ENCODE results near the gene PSMD2.

PSMD2 gene

DNA sequence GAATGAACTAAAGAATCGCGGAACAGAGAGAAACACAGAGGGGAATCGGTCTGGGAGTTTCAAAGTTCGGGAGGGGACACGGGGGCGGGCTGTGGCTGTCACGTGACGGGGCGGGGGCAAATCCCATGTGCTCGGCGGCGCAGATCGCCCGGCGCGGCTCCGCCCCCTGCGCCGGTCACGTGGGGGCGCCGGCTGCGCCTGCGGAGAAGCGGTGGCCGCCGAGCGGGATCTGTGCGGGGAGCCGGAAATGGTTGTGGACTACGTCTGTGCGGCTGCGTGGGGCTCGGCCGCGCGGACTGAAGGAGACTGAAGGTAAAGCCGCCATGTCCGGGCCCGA lies 15.3 kb downstream of the PSMD2 start, which contains the start of gene EIF4G1:
EIF4G1 (plus strand) TSS at position 244 of the 337 bp plus-strand sequence. CDS start 1,191 bp downstream, outside the sequence.
- DNase-seq (ENCODE audit: low read depth): peak; percentile 95
- peak within 1 kb of the TSS; percentile 90 for H3K4me3 ChIP-seq (ENCODE audit: low read length)
- TF ChIP-seq, protein P1, sequence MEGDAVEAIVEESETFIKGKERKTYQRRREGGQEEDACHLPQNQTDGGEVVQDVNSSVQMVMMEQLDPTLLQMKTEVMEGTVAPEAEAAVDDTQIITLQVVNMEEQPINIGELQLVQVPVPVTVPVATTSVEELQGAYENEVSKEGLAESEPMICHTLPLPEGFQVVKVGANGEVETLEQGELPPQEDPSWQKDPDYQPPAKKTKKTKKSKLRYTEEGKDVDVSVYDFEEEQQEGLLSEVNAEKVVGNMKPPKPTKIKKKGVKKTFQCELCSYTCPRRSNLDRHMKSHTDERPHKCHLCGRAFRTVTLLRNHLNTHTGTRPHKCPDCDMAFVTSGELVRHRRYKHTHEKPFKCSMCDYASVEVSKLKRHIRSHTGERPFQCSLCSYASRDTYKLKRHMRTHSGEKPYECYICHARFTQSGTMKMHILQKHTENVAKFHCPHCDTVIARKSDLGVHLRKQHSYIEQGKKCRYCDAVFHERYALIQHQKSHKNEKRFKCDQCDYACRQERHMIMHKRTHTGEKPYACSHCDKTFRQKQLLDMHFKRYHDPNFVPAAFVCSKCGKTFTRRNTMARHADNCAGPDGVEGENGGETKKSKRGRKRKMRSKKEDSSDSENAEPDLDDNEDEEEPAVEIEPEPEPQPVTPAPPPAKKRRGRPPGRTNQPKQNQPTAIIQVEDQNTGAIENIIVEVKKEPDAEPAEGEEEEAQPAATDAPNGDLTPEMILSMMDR (conservative IDR thresholded peaks at IDR 0.05; ENCODE audit: low read length): no peak

DNA sequence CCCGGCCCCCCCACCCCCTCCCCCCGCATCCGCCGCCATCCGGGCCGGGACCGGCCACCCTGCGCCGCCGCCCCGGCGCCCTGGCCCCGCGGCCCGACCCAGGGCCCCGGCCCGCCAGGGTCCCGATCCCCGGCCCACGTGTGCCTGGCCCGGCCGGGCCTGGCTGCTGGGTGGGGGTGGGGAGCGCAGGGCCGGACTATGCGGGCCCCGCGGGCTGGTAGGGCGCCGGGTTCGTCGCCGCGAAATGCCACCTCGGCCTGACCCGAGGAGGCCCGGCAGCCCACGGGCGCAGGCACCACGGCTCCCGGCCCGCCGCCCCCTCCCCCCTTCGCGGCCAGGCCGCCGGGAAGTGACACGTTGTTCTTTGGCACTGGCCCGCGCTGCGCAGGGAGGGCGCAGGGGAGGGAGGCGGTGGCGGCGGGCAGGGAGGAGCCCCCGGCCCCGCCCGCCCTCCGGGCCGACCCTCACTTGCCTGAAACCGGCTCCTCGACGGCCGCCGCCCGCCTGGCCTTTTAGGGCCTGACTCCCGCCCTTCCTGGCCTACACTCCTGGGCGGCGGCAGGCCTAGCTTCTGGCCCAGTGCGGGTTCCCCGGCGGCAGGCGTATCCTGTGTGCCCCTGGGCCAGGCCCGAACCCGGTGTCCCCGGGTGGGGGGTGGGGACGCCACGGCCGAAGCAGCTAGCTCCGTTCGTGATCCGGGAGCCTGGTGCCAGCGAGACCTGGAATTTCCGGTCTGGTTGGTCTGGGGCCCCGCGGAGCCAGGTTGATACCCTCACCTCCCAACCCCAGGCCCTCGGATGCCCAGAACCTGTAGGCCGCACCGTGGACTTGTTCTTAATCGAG lies 15.9 kb downstream of the PSMD2 start:
- DNase-seq (ENCODE audit: low read depth): peak; percentile 86
- TF ChIP-seq, protein P1 (conservative IDR thresholded peaks at IDR 0.05; ENCODE audit: low read length): no peak
- H3K4me3 ChIP-seq (ENCODE audit: low read length): peak overlapping the region; percentile 90

DNA sequence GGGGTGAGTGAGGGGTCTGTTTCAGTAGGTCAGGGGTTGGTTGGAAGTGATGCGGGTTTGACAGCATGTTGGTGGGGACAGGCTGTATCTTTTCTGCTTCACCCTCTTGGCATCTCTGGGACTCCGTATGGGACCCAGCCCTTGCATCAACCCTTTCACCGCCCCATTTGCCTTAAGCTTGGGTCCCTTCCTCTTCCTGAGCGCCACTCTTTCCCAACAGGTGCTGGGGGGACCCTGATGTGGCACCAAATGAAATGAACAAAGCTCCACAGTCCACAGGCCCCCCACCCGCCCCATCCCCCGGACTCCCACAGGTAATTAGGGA lies 16.5 kb downstream of the PSMD2 start:
- TF ChIP-seq, protein P1 (conservative IDR thresholded peaks at IDR 0.05; ENCODE audit: low read length): no peak
- peak overlapping the region; percentile 90 for H3K4me3 ChIP-seq (ENCODE audit: low read length)
- no peak for DNase-seq (ENCODE audit: low read depth)

DNA sequence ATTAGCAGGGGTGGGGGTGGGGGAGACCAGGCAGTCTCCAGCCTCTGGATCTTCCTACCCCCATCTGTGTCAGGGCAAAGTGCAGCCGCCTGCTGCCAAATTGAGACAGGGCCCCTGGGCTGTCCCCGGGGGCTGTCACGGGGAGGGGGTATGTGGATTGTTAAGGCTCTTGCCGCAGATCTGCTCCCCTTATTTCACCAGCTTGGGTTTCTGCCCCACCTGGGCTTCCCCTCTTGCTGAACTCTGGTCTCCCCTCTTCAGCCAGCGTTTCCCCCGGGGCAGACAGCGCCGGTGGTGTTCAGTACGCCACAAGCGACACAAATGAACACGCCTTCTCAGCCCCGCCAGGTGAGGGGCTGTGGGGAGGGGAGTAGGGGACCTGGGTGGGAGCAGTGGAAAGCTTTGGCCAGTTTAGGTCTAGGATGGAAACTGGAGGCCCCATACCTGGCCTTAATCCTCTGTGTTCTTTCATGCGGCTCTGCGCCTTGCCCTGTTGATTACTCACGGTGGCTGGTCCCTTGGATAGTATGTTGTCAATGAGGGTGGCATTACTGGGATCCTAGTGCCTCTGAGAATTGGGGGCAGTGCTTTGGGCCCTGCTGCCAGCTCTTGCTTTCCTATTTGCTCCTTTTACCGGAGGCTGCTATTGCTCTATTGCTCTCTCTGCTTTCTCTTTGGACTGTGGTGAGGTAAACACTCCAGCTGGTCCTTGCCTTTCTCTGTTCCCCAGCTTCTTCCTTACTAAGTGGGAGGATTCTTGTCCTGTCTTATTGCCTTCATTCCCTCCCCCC lies 17.0 kb downstream of the PSMD2 start:
- TF ChIP-seq, protein P1 (conservative IDR thresholded peaks at IDR 0.05; ENCODE audit: low read length): no peak
- DNase-seq (ENCODE audit: low read depth): peak; percentile 16
- peak overlapping the region; percentile 90 for H3K4me3 ChIP-seq (ENCODE audit: low read length)

DNA sequence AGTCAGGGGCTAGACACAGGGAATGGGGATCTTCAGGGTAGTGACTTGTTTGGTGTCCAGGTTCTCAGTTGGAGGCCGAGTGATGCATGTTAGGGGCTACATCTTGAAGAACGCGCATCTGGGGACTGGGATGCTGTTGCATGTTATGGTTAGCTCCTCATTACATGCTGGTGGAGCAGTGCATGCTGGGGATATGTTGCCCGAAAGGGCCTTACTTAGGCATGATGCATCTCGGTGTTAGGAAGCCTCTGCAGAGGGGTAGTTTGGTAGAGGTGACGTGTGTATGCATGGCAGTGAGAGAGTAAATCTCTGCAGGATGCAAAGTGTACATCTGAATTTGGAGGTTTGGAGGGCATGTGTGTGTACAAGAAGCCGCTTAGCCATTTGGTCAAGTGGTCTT lies 17.8 kb downstream of the PSMD2 start:
- TF ChIP-seq, protein P1 (conservative IDR thresholded peaks at IDR 0.05; ENCODE audit: low read length): no peak
- peak overlapping the region; percentile 90 for H3K4me3 ChIP-seq (ENCODE audit: low read length)

DNA sequence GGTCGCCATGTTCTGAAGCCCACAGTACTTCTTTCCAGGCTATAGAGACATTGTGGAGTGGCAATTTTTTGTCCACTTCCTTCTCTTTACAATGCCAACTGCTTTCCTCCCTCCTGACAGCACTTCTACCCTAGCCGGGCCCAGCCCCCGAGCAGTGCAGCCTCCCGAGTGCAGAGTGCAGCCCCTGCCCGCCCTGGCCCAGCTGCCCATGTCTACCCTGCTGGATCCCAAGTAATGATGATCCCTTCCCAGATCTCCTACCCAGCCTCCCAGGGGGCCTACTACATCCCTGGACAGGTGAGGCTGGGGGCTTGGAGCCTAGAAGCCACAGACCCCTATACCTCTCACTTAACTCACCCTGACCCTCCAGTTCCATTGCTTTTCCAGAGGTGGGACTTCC lies 18.2 kb downstream of the PSMD2 start:
- TF ChIP-seq, protein P1 (conservative IDR thresholded peaks at IDR 0.05; ENCODE audit: low read length): no peak
- H3K4me3 ChIP-seq (ENCODE audit: low read length): peak overlapping the region; percentile 90
- DNase-seq (ENCODE audit: low read depth): no peak

More for the DNA sequence above, 17.8 kb downstream of the PSMD2 start:
- no peak for DNase-seq (ENCODE audit: low read depth)

Measured in AG10803 (cell line).